Measurements from ENCODE around the gene SFRP2. TPM values are rescaled to one million over a fixed set of nuclear protein-coding genes. Genes with fewer than 3 reads are reported as not detected.

SFRP2 gene
- total RNA-seq, 2 experiments from 2014 or later, result not detected

GRCh38 chr4:153816542-153816941, 27.7 kb upstream of the SFRP2 start:
- Histone ChIP-seq H3K36me3 (ENCODE audit: insufficient read depth, low read length) (no peaks in the 10 kb centered on the region), H3K27ac (ENCODE audit: low read depth in 1 of 2, low read length in 2 of 2) (no peak overlapping the region), H3K9me3 (ENCODE audit: control insufficient read depth in 1 of 2, insufficient read depth in 1 of 2, low read length in 2 of 2) (no peaks in the 10 kb centered on the region), H3K4me1 (ENCODE audit: insufficient read depth, low read length) (no peaks in the 10 kb centered on the region), H3K4me3 (ENCODE audit: low read length) (no peak overlapping the region), H3K27me3 (ENCODE audit: control insufficient read depth in 1 of 2, insufficient read depth in 2 of 2, low read length in 2 of 2) (no peaks in the 10 kb centered on the region)
- no peak overlapping the region for H3K4me3 Mint-ChIP-seq
- ATAC-seq (ENCODE audit: poor library complexity), result no peak
- POLR2A ChIA-PET, result no interaction called here
- H3K9me3 Mint-ChIP-seq, result no peaks in the 10 kb centered on the region
- H3K4me1 Mint-ChIP-seq (ENCODE audit: low read depth), result no peaks in the 10 kb centered on the region
- intact Hi-C loops (cut with DNase I, micrococcal nuclease), result no loop called here
- H3K27me3 Mint-ChIP-seq, result peaks cover 17% of the 10 kb centered on the region
- no peaks in the 10 kb centered on the region for H3K36me3 Mint-ChIP-seq (ENCODE audit: low read depth)
- no peak for TF ChIP-seq CTCF (IDR thresholded peaks at IDR 0.05)
- CTCF ChIA-PET, result no interaction called here
- no peak for DNase-seq
- no peak overlapping the region for H3K27ac Mint-ChIP-seq

GRCh38 chr4:153814789-153815188, 25.9 kb upstream of the SFRP2 start:
- H3K4me3 ChIP-seq (ENCODE audit: low read length), result no peak overlapping the region
- no peaks in the 10 kb centered on the region for H3K36me3 ChIP-seq (ENCODE audit: insufficient read depth, low read length)
- H3K4me1 Mint-ChIP-seq (ENCODE audit: low read depth), result peaks cover 7% of the 10 kb centered on the region
- H3K4me3 Mint-ChIP-seq, result no peak overlapping the region
- TF ChIP-seq CTCF (IDR thresholded peaks at IDR 0.05), result no peak
- ChIA-PET CTCF (no interaction called here), POLR2A (no interaction called here)
- H3K27me3 Mint-ChIP-seq, result peaks cover 17% of the 10 kb centered on the region
- H3K9me3 Mint-ChIP-seq, result no peaks in the 10 kb centered on the region
- no peaks in the 10 kb centered on the region for H3K27me3 ChIP-seq (ENCODE audit: control insufficient read depth in 1 of 2, insufficient read depth in 2 of 2, low read length in 2 of 2)
- no peak overlapping the region for H3K27ac Mint-ChIP-seq
- ATAC-seq (ENCODE audit: poor library complexity) (no peak), DNase-seq (no peak)
- intact Hi-C loops (cut with DNase I, micrococcal nuclease), result no loop called here
- H3K36me3 Mint-ChIP-seq (ENCODE audit: low read depth), result no peaks in the 10 kb centered on the region
- H3K27ac ChIP-seq (ENCODE audit: low read depth in 1 of 2, low read length in 2 of 2), result no peak overlapping the region
- no peaks in the 10 kb centered on the region for H3K4me1 ChIP-seq (ENCODE audit: insufficient read depth, low read length)
- H3K9me3 ChIP-seq (ENCODE audit: control insufficient read depth in 1 of 2, insufficient read depth in 1 of 2, low read length in 2 of 2), result no peaks in the 10 kb centered on the region

- H3K4me3 Mint-ChIP-seq, result no peak overlapping the region
- no peak overlapping the region for H3K27ac Mint-ChIP-seq
- no peaks in the 10 kb centered on the region for H3K36me3 Mint-ChIP-seq (ENCODE audit: low read depth)
- H3K27me3 Mint-ChIP-seq, result peaks cover 11% of the 10 kb centered on the region
- H3K4me3 ChIP-seq (ENCODE audit: low read length), result no peak overlapping the region
- ChIA-PET POLR2A (interaction anchor here (0.8 to 1.2 kb wide), 2 partner anchors 24 to 140 kb away, joined by 3 to 4 read pairs; no protein-coding TSS in a partner anchor), CTCF (no interaction called here)
- H3K9me3 Mint-ChIP-seq, result peaks cover 3% of the 10 kb centered on the region
- H3K27me3 ChIP-seq (ENCODE audit: control insufficient read depth in 1 of 2, insufficient read depth in 2 of 2, low read length in 2 of 2), result no peaks in the 10 kb centered on the region
- intact Hi-C loops (cut with DNase I, micrococcal nuclease), result no loop called here
- H3K4me1 Mint-ChIP-seq (ENCODE audit: low read depth), result peaks cover 18% of the 10 kb centered on the region
- no peak for ATAC-seq (ENCODE audit: poor library complexity)
- no peak for DNase-seq
- H3K4me1 ChIP-seq (ENCODE audit: insufficient read depth, low read length), result peaks cover 4% of the 10 kb centered on the region
- TF ChIP-seq CTCF (IDR thresholded peaks at IDR 0.05), result no peak
- H3K27ac ChIP-seq (ENCODE audit: low read depth in 1 of 2, low read length in 2 of 2), result no peak overlapping the region
- H3K9me3 ChIP-seq (ENCODE audit: control insufficient read depth in 1 of 2, insufficient read depth in 1 of 2, low read length in 2 of 2), result peaks cover 0 to 6% of the 10 kb centered on the region in 2 experiments
- no peaks in the 10 kb centered on the region for H3K36me3 ChIP-seq (ENCODE audit: insufficient read depth, low read length)
Observed at GRCh38 chr4:153809916-153810810, 21.3 kb upstream of the SFRP2 start.

Measured in CD4-positive, alpha-beta T cell (primary cell).